Measurements from ENCODE around the gene CTNNBL1.

The CTNNBL1 gene

GRCh38 chr20:37901654-37902503 is 208.0 kb downstream of the CTNNBL1 start:
- DNase-seq (ENCODE audit: low spot score), result peak; percentile 85

GRCh38 chr20:37902504-37903313 is 208.9 kb downstream of the CTNNBL1 start, which contains the start of gene VSTM2L:
VSTM2L (plus strand) TSS chr20:37903127; CDS start chr20:37903351, 224 bp downstream.
- DNase-seq (ENCODE audit: low spot score), result peak; percentile 73

GRCh38 chr20:37903317-37904007 is 209.6 kb downstream of the CTNNBL1 start:
- peak; percentile 73 for DNase-seq (ENCODE audit: low spot score)

GRCh38 chr20:37904008-37904642 is 210.3 kb downstream of the CTNNBL1 start:
- no peak for DNase-seq (ENCODE audit: low spot score)

GRCh38 chr20:37904845-37905373 is 211.1 kb downstream of the CTNNBL1 start:
- no peak for DNase-seq (ENCODE audit: low spot score)

GRCh38 chr20:37905671-37906613 is 212.1 kb downstream of the CTNNBL1 start:
- DNase-seq (ENCODE audit: low spot score), result no peak

GRCh38 chr20:37907330-37907676 is 213.5 kb downstream of the CTNNBL1 start:
- no peak for DNase-seq (ENCODE audit: low spot score)

- peak; percentile 74 for DNase-seq (ENCODE audit: low spot score)
Measured at GRCh38 chr20:37907677-37908401, 214.0 kb downstream of the CTNNBL1 start.

GRCh38 chr20:37911261-37911660 is 217.4 kb downstream of the CTNNBL1 start:
- DNase-seq (ENCODE audit: low spot score), result no peak

GRCh38 chr20:37911838-37912281 is 218.0 kb downstream of the CTNNBL1 start:
- DNase-seq (ENCODE audit: low spot score), result peak; percentile 52

GRCh38 chr20:37912874-37913273 is 219.0 kb downstream of the CTNNBL1 start:
- no peak for DNase-seq (ENCODE audit: low spot score)

GRCh38 chr20:37913567-37914366 is 219.9 kb downstream of the CTNNBL1 start:
- DNase-seq (ENCODE audit: low spot score), result no peak

GRCh38 chr20:37914367-37914671 is 220.5 kb downstream of the CTNNBL1 start:
- no peak for DNase-seq (ENCODE audit: low spot score)

GRCh38 chr20:37914672-37915433 is 221.0 kb downstream of the CTNNBL1 start:
- DNase-seq (ENCODE audit: low spot score), result peak; percentile 81

- DNase-seq (ENCODE audit: low spot score), result no peak
Measured at GRCh38 chr20:37915434-37915787, 221.6 kb downstream of the CTNNBL1 start.

- peak; percentile 66 for DNase-seq (ENCODE audit: low spot score)
Measured at GRCh38 chr20:37915800-37916570, 222.2 kb downstream of the CTNNBL1 start.

- no peak for DNase-seq (ENCODE audit: low spot score)
Measured at GRCh38 chr20:37917461-37917860, 223.6 kb downstream of the CTNNBL1 start.

GRCh38 chr20:37918035-37918434 is 224.2 kb downstream of the CTNNBL1 start:
- DNase-seq (ENCODE audit: low spot score), result no peak

Data from iPS-NIHi11 (cell line).